ENCODE measurements around the gene FAM53A.

Gene FAM53A, protein sequence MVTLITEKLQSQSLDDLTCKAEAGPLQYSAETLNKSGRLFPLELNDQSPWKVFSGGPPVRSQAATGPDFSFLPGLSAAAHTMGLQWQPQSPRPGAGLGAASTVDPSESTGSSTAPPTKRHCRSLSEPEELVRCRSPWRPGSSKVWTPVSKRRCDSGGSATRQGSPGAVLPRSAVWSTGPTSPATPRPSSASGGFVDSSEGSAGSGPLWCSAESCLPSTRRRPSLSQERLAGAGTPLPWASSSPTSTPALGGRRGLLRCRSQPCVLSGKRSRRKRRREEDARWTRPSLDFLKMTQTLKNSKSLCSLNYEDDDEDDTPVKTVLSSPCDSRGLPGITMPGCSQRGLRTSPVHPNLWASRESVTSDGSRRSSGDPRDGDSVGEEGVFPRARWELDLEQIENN

GRCh38 chr4:1683736-1684505 is at the start of gene FAM53A:
Gene FAM53A, minus strand, starts transcription at chr4:1684313. Its CDS starts 15,572 bp downstream, at chr4:1668741.
- peak; percentile 97 for DNase-seq (ENCODE audit: low spot score)

GRCh38 chr4:1732911-1733310 is 48.8 kb upstream of the FAM53A start:
- DNase-seq (ENCODE audit: low spot score) = no peak

GRCh38 chr4:1731180-1731579 is 47.1 kb upstream of the FAM53A start:
- DNase-seq (ENCODE audit: low spot score) = peak; percentile 10

DNA sequence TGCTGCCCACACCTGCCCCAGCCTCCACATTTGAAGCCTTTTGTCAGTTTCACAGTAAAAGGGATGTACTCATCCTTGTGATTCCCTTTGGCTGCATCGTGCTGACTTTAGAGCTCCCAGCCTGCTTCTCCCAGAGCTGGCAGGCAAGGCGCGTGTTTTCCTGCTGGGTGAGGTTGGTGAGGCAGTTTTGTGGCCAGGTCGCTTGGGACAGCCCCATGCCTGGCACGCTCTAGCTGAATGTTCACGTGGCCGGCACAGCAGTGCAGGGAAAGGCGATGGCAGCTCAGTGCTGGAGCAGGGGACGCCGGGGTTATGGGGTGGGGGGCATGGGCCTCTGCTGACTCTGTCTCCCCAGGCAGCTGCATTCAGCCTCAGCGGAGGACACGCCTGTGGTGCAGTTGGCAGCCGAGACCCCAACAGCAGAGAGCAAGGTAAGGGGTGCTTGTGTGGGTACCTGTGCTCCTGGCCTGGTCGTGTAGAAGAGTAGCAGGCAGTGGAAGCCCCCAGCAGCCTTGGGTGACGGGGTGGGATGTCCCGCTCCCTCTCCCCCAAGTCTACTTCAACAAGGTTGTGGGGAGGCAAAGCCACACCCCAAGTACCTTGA is 46.5 kb upstream of the FAM53A start:
- peak; percentile 12 for DNase-seq (ENCODE audit: low spot score)

DNA sequence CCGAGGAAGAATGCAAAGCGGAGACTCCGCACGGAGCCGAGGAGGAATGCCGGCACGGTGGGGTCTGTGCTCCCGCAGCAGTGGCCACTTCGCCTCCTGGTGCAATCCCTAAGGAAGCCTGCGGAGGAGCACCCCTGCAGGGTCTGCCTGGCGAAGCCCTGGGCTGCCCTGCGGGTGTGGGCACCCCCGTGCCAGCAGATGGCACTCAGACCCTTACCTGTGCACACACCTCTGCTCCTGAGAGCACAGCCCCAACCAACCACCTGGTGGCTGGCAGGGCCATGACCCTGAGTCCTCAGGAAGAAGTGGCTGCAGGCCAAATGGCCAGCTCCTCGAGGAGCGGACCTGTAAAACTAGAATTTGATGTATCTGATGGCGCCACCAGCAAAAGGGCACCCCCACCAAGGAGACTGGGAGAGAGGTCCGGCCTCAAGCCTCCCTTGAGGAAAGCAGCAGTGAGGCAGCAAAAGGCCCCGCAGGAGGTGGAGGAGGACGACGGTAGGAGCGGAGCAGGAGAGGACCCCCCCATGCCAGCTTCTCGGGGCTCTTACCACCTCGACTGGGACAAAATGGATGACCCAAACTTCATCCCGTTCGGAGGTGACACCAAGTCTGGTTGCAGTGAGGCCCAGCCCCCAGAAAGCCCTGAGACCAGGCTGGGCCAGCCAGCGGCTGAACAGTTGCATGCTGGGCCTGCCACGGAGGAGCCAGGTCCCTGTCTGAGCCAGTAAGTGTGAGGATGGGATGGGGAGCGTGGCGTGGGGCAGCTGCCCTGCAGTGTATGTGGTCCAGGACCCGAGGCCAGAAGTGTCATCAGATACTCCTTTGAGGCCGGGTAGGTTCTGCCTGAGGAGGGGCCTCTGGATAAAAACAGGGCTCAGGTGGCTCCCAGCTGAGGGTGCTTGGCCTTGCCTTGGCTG is 44.2 kb upstream of the FAM53A start:
- peak; percentile 40 for DNase-seq (ENCODE audit: low spot score)

DNA sequence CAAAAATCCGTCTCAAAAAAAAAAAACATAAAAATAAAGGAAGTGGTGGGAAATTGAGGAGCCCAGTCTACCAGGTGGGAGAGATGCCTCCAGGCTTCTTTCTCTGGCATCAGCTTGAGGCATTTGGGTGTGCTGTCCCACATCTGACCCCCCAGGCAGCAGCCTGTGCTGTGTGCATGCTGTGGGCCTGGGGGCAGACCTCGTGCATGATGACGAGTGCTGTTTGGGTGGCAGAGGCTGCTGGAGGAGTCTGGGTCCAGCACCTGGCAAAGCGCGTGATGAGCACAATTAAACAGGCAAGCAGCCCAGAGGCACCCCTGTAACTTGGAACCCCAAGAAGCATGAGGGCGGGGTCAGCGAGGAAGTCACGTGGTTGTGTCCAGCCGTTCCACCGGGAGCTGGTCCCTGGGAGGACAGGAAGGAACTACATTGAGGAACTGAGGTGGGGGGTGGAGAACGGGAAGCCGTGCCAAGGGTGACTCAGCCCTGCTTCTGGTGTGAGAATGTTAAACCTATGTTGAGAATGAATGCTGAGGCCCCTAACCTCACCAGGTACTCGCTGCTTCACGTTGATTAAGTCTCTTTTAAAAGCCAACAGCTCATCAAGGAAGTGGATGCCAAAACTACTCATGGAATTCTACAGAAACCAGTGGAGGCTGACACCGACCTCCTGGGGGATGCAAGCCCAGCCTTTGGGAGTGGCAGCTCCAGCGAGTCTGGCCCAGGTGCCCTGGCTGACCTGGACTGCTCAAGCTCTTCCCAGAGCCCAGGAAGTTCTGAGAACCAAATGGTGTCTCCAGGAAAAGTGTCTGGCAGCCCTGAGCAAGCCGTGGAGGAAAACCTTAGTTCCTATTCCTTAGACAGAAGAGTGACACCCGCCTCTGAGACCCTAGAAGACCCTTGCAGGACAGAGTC is 43.3 kb upstream of the FAM53A start:
- no peak for DNase-seq (ENCODE audit: low spot score)

DNA sequence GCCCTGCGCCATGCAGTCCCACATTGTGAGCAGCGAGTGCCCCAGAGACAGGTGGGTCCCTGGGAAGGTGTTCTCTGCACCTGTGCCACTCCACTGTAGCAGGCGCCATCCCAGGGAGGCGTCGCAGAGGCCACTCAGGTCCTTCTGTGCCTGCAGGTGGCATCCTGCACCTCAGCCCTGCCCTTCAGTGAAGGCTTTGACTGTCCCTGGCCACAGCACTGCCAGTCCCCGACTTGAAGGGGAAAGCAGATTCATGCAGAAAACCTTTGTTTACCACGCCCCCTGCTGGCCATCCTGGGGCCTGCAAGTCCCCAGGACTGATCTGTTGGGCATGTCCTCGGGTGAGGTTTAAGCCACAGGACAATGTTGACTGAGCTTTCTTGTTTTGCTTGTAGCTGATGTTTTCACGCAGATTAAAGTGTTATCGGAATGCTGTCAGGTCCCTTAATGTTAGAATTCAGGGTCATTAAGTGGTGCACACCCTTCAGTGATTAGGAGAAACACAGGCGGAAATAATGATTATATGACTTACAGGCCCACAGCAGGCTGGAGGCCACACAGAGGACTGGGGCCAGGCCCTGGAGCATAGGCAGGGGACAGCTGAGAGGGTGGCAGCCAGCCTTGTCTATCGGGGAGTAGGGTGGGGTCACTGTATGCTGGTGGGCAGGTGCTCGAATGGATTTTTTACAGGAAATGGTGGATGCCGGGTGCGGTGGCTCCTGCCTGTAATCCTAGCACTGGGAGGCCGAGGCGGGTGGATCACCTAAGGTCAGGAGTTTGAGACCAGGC is 42.2 kb upstream of the FAM53A start:
- peak; percentile 85 for DNase-seq (ENCODE audit: low spot score)

- no peak for DNase-seq (ENCODE audit: low spot score)
Measured at GRCh38 chr4:1725521-1725920, 41.4 kb upstream of the FAM53A start.

GRCh38 chr4:1723131-1723801 is 39.2 kb upstream of the FAM53A start:
- DNase-seq (ENCODE audit: low spot score) = no peak

- DNase-seq (ENCODE audit: low spot score) = no peak
Measured at GRCh38 chr4:1722551-1723118, 38.5 kb upstream of the FAM53A start.

- DNase-seq (ENCODE audit: low spot score) = no peak
Measured at GRCh38 chr4:1721666-1722550, 37.8 kb upstream of the FAM53A start.

GRCh38 chr4:1721003-1721665 is 37.0 kb upstream of the FAM53A start, which contains the start of the genes TACC3 and TMEM129:
Gene TACC3, plus strand, starts transcription at chr4:1721521. Its CDS starts 1,901 bp downstream, at chr4:1723422.
Gene TMEM129, minus strand, starts transcription at chr4:1721323. Its CDS starts 486 bp downstream, at chr4:1720837.
- peak; percentile 100 for DNase-seq (ENCODE audit: low spot score)

DNA sequence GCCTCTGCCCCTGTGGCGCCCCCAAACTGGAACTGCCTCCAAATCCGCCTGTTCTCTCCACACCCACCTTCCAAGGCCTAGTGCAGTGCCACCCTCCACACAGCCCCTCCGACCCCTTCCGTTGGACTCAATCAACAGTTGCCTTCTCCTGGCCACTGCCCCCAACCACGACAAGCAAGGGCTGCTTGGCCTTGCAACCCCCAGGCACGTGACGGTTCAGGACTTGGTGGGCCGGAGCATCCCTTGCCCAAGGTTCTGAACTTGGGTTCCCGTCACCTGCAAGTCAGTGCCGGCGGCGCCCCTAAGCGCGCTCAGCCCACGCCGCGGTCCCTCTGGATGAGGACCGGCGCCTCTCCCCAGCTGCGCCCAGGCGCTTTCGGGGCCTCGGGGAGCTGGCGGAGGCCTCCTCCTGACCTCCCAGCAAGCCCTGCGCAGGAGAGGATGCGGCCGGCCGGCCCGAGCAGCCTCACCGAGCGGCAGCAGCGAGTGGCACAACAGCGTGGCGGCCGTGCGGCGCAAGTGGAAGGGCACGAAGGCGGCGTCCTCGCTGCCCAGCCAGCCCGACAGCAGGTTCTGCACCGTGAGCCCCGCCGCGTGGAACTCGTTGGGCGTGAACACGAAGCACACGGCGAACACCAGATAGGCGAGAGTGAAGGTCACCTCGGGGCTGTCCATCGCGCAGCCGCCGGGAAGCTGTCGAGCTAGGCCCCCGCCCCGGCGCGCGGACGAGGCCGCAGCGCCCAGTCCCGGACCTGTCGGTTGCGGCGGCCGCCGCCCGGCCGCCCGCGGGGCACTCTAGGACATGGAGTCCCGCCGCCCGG is 36.3 kb upstream of the FAM53A start:
- peak; percentile 72 for DNase-seq (ENCODE audit: low spot score)

- DNase-seq (ENCODE audit: low spot score) = no peak
Measured at GRCh38 chr4:1718095-1718850, 34.2 kb upstream of the FAM53A start.
